Astrocyte (in vitro differentiated cells and primary cell): ENCODE measurements around the gene VWA5B1. TPM values are rescaled to one million over a fixed set of nuclear protein-coding genes. Genes with fewer than 3 reads are reported as not detected.

Source experiments
- DNase-seq: peaks from one replicate; pipeline ENCODE4 v3.0.0-alpha.2; 2010; ENCODE audit warnings: low read depth
- FAIRE-seq: peaks from 2 replicates; lab custom pipeline; 2011; peaks lifted over from hg19 to GRCh38; lab: Jason Lieb, UNC
- H2AFZ ChIP-seq: 2 replicates; pipeline ENCODE4 v1.6.0; 2012; ENCODE audit warnings: low read depth, low read length, inconsistent platforms
- H3K27ac ChIP-seq: 2 replicates; pipeline ENCODE4 v1.5.1; 2011; ENCODE audit warnings: low read depth, low read length, inconsistent platforms
- H3K27me3 ChIP-seq: 2 replicates; pipeline ENCODE4 v1.6.0; 2011; ENCODE audit warnings: low read length, inconsistent platforms; ENCODE audit not compliant: insufficient read depth
- H3K36me3 ChIP-seq: 2 replicates; pipeline ENCODE4 v1.5.1; 2011; ENCODE audit warnings: low read length, inconsistent platforms; ENCODE audit not compliant: insufficient read depth
- H3K4me1 ChIP-seq: 2 replicates; pipeline ENCODE4 v1.5.1; 2011; ENCODE audit warnings: low read length, inconsistent platforms; ENCODE audit not compliant: insufficient read depth
- H3K4me2 ChIP-seq: 2 replicates; pipeline ENCODE4 v1.6.0; 2012; ENCODE audit warnings: low read length, inconsistent platforms
- H3K4me3 ChIP-seq: 2 replicates; pipeline ENCODE4 v1.5.1; 2011; ENCODE audit warnings: low read depth, mild to moderate bottlenecking, low read length, inconsistent platforms; ENCODE audit not compliant: insufficient read depth
- H3K79me2 ChIP-seq: 2 replicates; pipeline ENCODE4 v1.6.0; 2012; ENCODE audit warnings: mild to moderate bottlenecking, low read length, inconsistent platforms; ENCODE audit not compliant: insufficient read depth
- H3K9ac ChIP-seq: 2 replicates; pipeline ENCODE4 v1.6.0; 2012; ENCODE audit warnings: mild to moderate bottlenecking, low read length, inconsistent platforms
- H3K9me3 ChIP-seq: 2 replicates; pipeline ENCODE4 v1.5.1; 2012; ENCODE audit warnings: low read depth, mild to moderate bottlenecking, low read length, inconsistent platforms; ENCODE audit not compliant: insufficient read depth
- H4K20me1 ChIP-seq: 2 replicates; pipeline ENCODE4 v1.6.0; 2012; ENCODE audit warnings: low read length, inconsistent platforms; ENCODE audit not compliant: insufficient read depth
- H3K27ac Mint-ChIP-seq: one replicate; pipeline ENCODE4 v1.8.0; 2021; ENCODE audit warnings: mild to moderate bottlenecking, mixed read lengths; ENCODE audit not compliant: unreplicated experiment
- H3K27me3 Mint-ChIP-seq: one replicate; pipeline ENCODE4 v1.8.0; 2021; ENCODE audit warnings: low read depth, mixed read lengths; ENCODE audit not compliant: unreplicated experiment
- H3K36me3 Mint-ChIP-seq: one replicate; pipeline ENCODE4 v1.8.0; 2021; ENCODE audit warnings: low read depth, mixed read lengths; ENCODE audit not compliant: unreplicated experiment
- H3K4me1 Mint-ChIP-seq: one replicate; pipeline ENCODE4 v1.8.0; 2021; ENCODE audit warnings: low read depth, mixed read lengths; ENCODE audit not compliant: unreplicated experiment
- H3K4me3 Mint-ChIP-seq: one replicate; pipeline ENCODE4 v1.8.0; 2021; ENCODE audit warnings: mild to moderate bottlenecking, moderate library complexity, mixed read lengths; ENCODE audit not compliant: unreplicated experiment
- H3K9me3 Mint-ChIP-seq: one replicate; pipeline ENCODE4 v1.8.0; 2021; ENCODE audit warnings: mild to moderate bottlenecking, mixed read lengths; ENCODE audit not compliant: unreplicated experiment
- CTCF ChIP-seq: IDR thresholded peaks from 2 replicates; pipeline ENCODE4 v1.5.1; 2011; ENCODE audit warnings: low read depth, mild to moderate bottlenecking, inconsistent platforms, low read length, moderate library complexity; ENCODE audit not compliant: insufficient read depth
- EZH2 ChIP-seq: IDR thresholded peaks from 2 replicates; pipeline ENCODE4 v1.6.1; 2012; ENCODE audit warnings: mild to moderate bottlenecking, low read length, inconsistent platforms; ENCODE audit not compliant: insufficient read depth
- total RNA-seq: library from RNA; stranded (reverse); gene quantifications from 2 replicates; pipeline ENCODE4 v1.2.1, GENCODE V29; 2021

The VWA5B1 gene
- total RNA-seq, 1 donor from 2014 or later = not detected

GRCh38 chr1:20262810-20263534 lies 27.7 kb upstream of the VWA5B1 start:
- Mint-ChIP-seq H3K36me3 (no peaks in the 10 kb centered on the region), H3K27me3 (peaks cover 35% of the 10 kb centered on the region), H3K9me3 (peaks cover 2% of the 10 kb centered on the region), H3K4me3 (no peak overlapping the region), H3K27ac (no peak overlapping the region), H3K4me1 (peaks cover 4% of the 10 kb centered on the region)
- Histone ChIP-seq H3K4me2 (peak overlapping the region; percentile 23), H3K9me3 (no peaks in the 10 kb centered on the region), H3K36me3 (no peaks in the 10 kb centered on the region), H3K4me1 (peaks cover 13% of the 10 kb centered on the region), H3K4me3 (no peak overlapping the region), H4K20me1 (no peaks in the 10 kb centered on the region), H3K27ac (no peak overlapping the region), H3K79me2 (no peaks in the 10 kb centered on the region), H3K9ac (no peak overlapping the region), H3K27me3 (no peaks in the 10 kb centered on the region), H2AFZ (no peak overlapping the region)
- no peak for FAIRE-seq
- peak; percentile 40 for DNase-seq
- no peak for TF ChIP-seq EZH2
- TF ChIP-seq CTCF = no peak

DNA sequence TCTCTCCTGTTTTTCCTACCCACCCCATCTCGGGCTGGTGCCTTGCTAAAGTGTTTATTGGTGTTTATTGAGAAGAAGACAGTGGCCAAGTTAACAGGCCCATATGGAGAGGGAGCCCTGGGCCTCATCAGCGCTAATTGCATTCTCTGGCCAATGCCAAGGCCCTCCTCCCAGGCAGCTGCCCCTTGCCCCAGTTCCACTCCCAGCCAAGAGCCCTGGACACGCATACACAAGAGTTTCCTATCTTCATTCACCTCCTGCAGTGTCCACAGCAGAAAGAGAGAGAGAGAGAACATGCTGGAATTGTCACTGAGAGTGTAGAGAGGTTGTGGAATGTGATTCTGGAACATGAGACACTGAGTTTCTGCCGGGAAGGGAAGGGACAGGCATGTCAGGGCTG lies 25.4 kb upstream of the VWA5B1 start:
- Mint-ChIP-seq H3K4me1 (peaks cover 4% of the 10 kb centered on the region), H3K27ac (no peak overlapping the region), H3K27me3 (peaks cover 39% of the 10 kb centered on the region), H3K9me3 (peaks cover 6% of the 10 kb centered on the region), H3K4me3 (no peak overlapping the region), H3K36me3 (no peaks in the 10 kb centered on the region)
- FAIRE-seq (no peak), DNase-seq (no peak)
- no peaks in the 10 kb centered on the region for H4K20me1 ChIP-seq
- peaks cover 13% of the 10 kb centered on the region for H3K4me1 ChIP-seq
- peaks cover 3% of the 10 kb centered on the region for H3K9me3 ChIP-seq
- no peak overlapping the region for H3K27ac ChIP-seq
- no peak overlapping the region for H3K4me2 ChIP-seq
- no peaks in the 10 kb centered on the region for H3K79me2 ChIP-seq
- H2AFZ ChIP-seq = peak overlapping the region; percentile 43
- no peaks in the 10 kb centered on the region for H3K27me3 ChIP-seq
- H3K9ac ChIP-seq = no peak overlapping the region
- TF ChIP-seq EZH2 = no peak
- no peak for TF ChIP-seq CTCF
- H3K4me3 ChIP-seq = no peak overlapping the region
- H3K36me3 ChIP-seq = no peaks in the 10 kb centered on the region

DNA sequence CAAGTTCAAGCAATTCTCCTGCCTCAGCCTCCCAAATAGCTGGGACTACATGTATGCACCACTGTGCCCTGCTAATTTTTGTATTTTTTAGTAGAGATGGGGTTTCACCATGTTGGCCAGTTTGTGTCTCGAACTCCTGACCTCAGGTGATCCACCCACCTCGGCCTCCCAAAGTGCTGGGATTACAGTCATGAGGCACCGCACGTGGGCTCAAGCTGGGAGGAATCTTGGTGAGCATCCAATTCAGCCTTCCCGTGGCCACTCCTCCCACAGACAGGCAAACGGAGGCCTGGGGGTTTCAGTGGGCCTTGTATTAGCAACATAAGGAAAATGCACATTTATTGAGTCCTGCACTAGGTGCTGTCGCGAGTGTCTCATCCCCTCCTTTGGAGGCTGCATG lies 24.5 kb upstream of the VWA5B1 start:
- Histone ChIP-seq H3K4me3 (no peak overlapping the region), H3K9me3 (peaks cover 3% of the 10 kb centered on the region), H2AFZ (no peak overlapping the region), H3K79me2 (no peaks in the 10 kb centered on the region), H3K27me3 (no peaks in the 10 kb centered on the region), H3K36me3 (no peaks in the 10 kb centered on the region), H3K4me1 (peaks cover 13% of the 10 kb centered on the region), H3K9ac (no peak overlapping the region), H3K4me2 (no peak overlapping the region), H3K27ac (no peak overlapping the region), H4K20me1 (no peaks in the 10 kb centered on the region)
- H3K27me3 Mint-ChIP-seq = peaks cover 43% of the 10 kb centered on the region
- H3K36me3 Mint-ChIP-seq = no peaks in the 10 kb centered on the region
- TF ChIP-seq CTCF (no peak), EZH2 (no peak)
- H3K27ac Mint-ChIP-seq = no peak overlapping the region
- H3K4me3 Mint-ChIP-seq = no peak overlapping the region
- peaks cover 15% of the 10 kb centered on the region for H3K9me3 Mint-ChIP-seq
- H3K4me1 Mint-ChIP-seq = peaks cover 4% of the 10 kb centered on the region
- DNase-seq (peak; percentile 74), FAIRE-seq (no peak)
